PC-9 (cell line): ENCODE results near the gene RFX2. TPM values are rescaled to one million over a fixed set of nuclear protein-coding genes. Genes with fewer than 3 reads are reported as not detected.
"Not testable (repeated sequence)": the region's sequence is repeated elsewhere in the genome, so short reads cannot be mapped to it uniquely, and the experiment has no call there.

Source experiments
- BruUV-seq: library from RNA; stranded (reverse); fragments of 400-500 nt; replicated peaks from 2 replicates; lab custom pipeline; 2021; lab: Mats Ljungman, UMichigan
- CTCF ChIA-PET: fragments of 300-600 bp; sonication (Branson Sonifier 250); formaldehyde crosslinking; loops from one replicate; lab custom pipeline; 2022; ENCODE audit warnings: antibody characterized with exemption; lab: Charles Lee
- POLR2A ChIA-PET: fragments of 300-600 bp; sonication (Branson Sonifier 250); formaldehyde crosslinking; loops from one replicate; lab custom pipeline; 2022; ENCODE audit warnings: antibody characterized with exemption; ENCODE audit not compliant: unreplicated experiment; lab: Charles Lee
- DNase-seq, 2 experiments: peaks; one replicate each; pipeline versions ENCODE4 v3.0.0 to v3.0.0-alpha.2; 2015 to 2022; ENCODE audit warnings: mixed read lengths in 1 of 2
- H2AFZ ChIP-seq: fragments of 200-600 bp; sonication (generic); 2 replicates; pipeline ENCODE4 v1.8.1; 2017; ENCODE audit warnings: antibody characterized with exemption
- H3F3A ChIP-seq: fragments of 200-600 bp; sonication (generic); 2 replicates; pipeline ENCODE4 v1.8.1; 2017; ENCODE audit warnings: antibody characterized with exemption, mild to moderate bottlenecking, low read depth; ENCODE audit not compliant: insufficient read depth
- H3K27ac ChIP-seq: fragments of 200-600 bp; sonication (generic); 2 replicates; pipeline ENCODE4 v1.6.1; 2016; ENCODE audit warnings: mixed run types
- H3K27me3 ChIP-seq: fragments of 200-600 bp; sonication (generic); 2 replicates; pipeline ENCODE4 v1.6.1; 2016; ENCODE audit warnings: low read depth, mixed run types; ENCODE audit not compliant: insufficient read depth
- H3K36me3 ChIP-seq: fragments of 200-600 bp; sonication (generic); 2 replicates; pipeline ENCODE4 v1.6.1; 2016; ENCODE audit warnings: low read depth, mixed run types
- H3K4me1 ChIP-seq: fragments of 200-600 bp; sonication (generic); replicated peaks from 2 replicates; pipeline ENCODE4 v1.6.1; 2016; ENCODE audit warnings: mixed run types; ENCODE audit not compliant: insufficient read depth
- H3K4me2 ChIP-seq: fragments of 200-600 bp; sonication (generic); 2 replicates; pipeline ENCODE4 v1.6.1; 2017; ENCODE audit warnings: mixed run types
- H3K4me3 ChIP-seq: fragments of 200-600 bp; sonication (generic); 2 replicates; pipeline ENCODE4 v1.6.1; 2016; ENCODE audit warnings: mixed run types
- H3K79me2 ChIP-seq: fragments of 200-600 bp; sonication (generic); 2 replicates; pipeline ENCODE4 v1.6.1; 2017; ENCODE audit warnings: low read depth, mixed run types
- H3K9me2 ChIP-seq: fragments of 200-600 bp; sonication (generic); 2 replicates; pipeline ENCODE4 v1.8.1; 2017; ENCODE audit warnings: mild to moderate bottlenecking; ENCODE audit not compliant: insufficient read depth
- H3K9me3 ChIP-seq: fragments of 200-600 bp; sonication (generic); 2 replicates; pipeline ENCODE4 v1.8.1; 2016; ENCODE audit warnings: low read depth; ENCODE audit not compliant: insufficient read depth
- H4K20me1 ChIP-seq: fragments of 200-600 bp; sonication (generic); 2 replicates; pipeline ENCODE4 v1.8.1; 2017; ENCODE audit not compliant: insufficient read depth
- EZH2 ChIP-seq: fragments of 200-600 bp; sonication (generic); IDR thresholded peaks from 2 replicates; pipeline ENCODE4 v1.8.0; 2017; ENCODE audit warnings: antibody characterized with exemption, low read depth
- intact Hi-C: fragments of 100-400 bp; cut with micrococcal nuclease; formaldehyde crosslinking; loops from one replicate; pipeline ENCODE4 v1.10.0; 2022; ENCODE audit not compliant: unreplicated experiment
- total RNA-seq: library from RNA; stranded (reverse); gene quantifications from 2 replicates; pipeline ENCODE4 v1.2.3, GENCODE V29; 2021
- TF ChIP-seq, protein P1 (sequence below): fragments of 200-600 bp; sonication (generic); conservative IDR thresholded peaks from 2 replicates; pipeline ENCODE4 v1.6.1; 2017; ENCODE audit warnings: mixed run types, antibody characterized with exemption, mild to moderate bottlenecking, moderate library complexity

Gene RFX2
- total RNA-seq, 1 experiment from 2014 or later, result 11.6 TPM

- peaks cover 21% of the 10 kb centered on the region for H3K4me1 ChIP-seq
- H3K79me2 ChIP-seq, result no peaks in the 10 kb centered on the region
- CTCF ChIA-PET, result no interaction called here
- no peak for DNase-seq
- no TSS peak for BruUV-seq
- H3K4me3 ChIP-seq, result no peak overlapping the region
- H4K20me1 ChIP-seq, result no peaks in the 10 kb centered on the region
- H3K36me3 ChIP-seq, result no peaks in the 10 kb centered on the region
- no peaks in the 10 kb centered on the region for H3K9me3 ChIP-seq
- intact Hi-C loops, result no loop called here
- H3K9me2 ChIP-seq, result no peaks in the 10 kb centered on the region
- TF ChIP-seq EZH2, result no peak
- TF ChIP-seq, protein P1, sequence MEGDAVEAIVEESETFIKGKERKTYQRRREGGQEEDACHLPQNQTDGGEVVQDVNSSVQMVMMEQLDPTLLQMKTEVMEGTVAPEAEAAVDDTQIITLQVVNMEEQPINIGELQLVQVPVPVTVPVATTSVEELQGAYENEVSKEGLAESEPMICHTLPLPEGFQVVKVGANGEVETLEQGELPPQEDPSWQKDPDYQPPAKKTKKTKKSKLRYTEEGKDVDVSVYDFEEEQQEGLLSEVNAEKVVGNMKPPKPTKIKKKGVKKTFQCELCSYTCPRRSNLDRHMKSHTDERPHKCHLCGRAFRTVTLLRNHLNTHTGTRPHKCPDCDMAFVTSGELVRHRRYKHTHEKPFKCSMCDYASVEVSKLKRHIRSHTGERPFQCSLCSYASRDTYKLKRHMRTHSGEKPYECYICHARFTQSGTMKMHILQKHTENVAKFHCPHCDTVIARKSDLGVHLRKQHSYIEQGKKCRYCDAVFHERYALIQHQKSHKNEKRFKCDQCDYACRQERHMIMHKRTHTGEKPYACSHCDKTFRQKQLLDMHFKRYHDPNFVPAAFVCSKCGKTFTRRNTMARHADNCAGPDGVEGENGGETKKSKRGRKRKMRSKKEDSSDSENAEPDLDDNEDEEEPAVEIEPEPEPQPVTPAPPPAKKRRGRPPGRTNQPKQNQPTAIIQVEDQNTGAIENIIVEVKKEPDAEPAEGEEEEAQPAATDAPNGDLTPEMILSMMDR, result no peak
- H3K27me3 ChIP-seq, result no peaks in the 10 kb centered on the region
- POLR2A ChIA-PET, result interaction anchor here (0.6 kb wide), 1 partner anchor 17 kb away, joined by 3 read pairs; no protein-coding TSS in a partner anchor
- H3K27ac ChIP-seq, result no peak overlapping the region
- H2AFZ ChIP-seq, result no peak overlapping the region
- H3K4me2 ChIP-seq, result no peak overlapping the region
- H3F3A ChIP-seq, result no peaks in the 10 kb centered on the region
Observed at GRCh38 chr19:6074709-6075403, 35.4 kb downstream of the RFX2 start.

DNA sequence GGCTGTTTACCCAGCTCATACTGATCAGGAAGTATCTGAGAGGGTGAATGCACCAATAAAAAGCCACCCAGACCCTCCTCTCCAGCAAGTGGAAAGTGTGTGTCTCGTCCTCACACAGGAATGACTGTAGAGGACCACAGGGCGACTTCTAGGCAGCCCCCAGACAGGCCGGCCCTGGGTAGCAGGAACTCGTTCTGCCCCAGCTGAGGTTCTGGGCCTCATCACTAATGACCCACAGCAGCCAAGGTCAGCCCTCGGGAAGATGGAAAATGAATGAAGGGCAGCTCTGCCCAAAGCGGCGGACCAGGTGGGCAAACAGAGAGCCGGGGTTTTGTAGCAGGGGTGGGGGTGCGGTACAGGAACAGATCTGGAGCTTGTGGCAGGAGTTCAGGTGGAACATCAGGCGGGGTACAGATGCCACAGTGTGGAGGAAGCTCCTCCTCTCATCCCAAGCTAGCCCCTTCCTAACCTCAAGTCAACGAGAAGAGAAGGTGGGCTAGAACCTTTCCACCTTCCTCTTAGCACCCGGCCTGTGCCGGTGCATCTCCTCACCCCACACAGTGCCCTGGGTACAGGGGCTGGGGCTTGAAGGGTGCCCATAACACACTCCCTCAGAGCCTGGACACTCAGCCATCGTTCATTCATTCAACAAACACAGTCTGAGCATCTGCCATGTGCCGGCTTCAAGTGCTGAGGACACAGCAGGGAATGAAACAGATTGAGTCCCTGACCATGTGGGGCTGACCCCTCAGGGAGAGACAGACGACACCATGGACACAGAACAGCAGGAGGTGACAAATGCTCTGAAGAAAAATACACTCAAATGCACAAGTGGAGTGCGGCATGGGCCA is 36.2 kb downstream of the RFX2 start:
- intact Hi-C loops, result no loop called here
- DNase-seq, result no peak
- POLR2A ChIA-PET, result interaction anchor here (0.6 kb wide), 1 partner anchor 18 kb away, joined by 3 read pairs; no protein-coding TSS in a partner anchor

GRCh38 chr19:6073233-6073632 is 37.1 kb downstream of the RFX2 start:
- H3K9me2 ChIP-seq, H3K4me3 ChIP-seq, intact Hi-C loops, DNase-seq, POLR2A ChIA-PET, H3K27ac ChIP-seq, H3K9me3 ChIP-seq, H2AFZ ChIP-seq, H3K36me3 ChIP-seq, H3K27me3 ChIP-seq, H4K20me1 ChIP-seq, H3K4me2 ChIP-seq, H3F3A ChIP-seq, BruUV-seq, H3K79me2 ChIP-seq: not testable (repeated sequence)
- CTCF ChIA-PET, result interaction anchor here (0.6 kb wide), 1 partner anchor 19 kb away, joined by 3 read pairs; no protein-coding TSS in a partner anchor
- peaks cover 21% of the 10 kb centered on the region for H3K4me1 ChIP-seq

More for the DNA sequence above, 36.2 kb downstream of the RFX2 start:
- no TSS peak for BruUV-seq
- Histone ChIP-seq H3K4me2 (no peak overlapping the region), H3K27me3 (no peaks in the 10 kb centered on the region), H3K4me3 (no peak overlapping the region), H3K27ac (no peak overlapping the region), H3K79me2 (no peaks in the 10 kb centered on the region), H2AFZ (no peak overlapping the region), H3K9me2 (no peaks in the 10 kb centered on the region), H3K36me3 (no peaks in the 10 kb centered on the region), H3K4me1 (peaks cover 21% of the 10 kb centered on the region), H3K9me3 (no peaks in the 10 kb centered on the region), H3F3A (no peaks in the 10 kb centered on the region), H4K20me1 (no peaks in the 10 kb centered on the region)
- no peak for TF ChIP-seq EZH2
- TF ChIP-seq, protein P1, result no peak
- CTCF ChIA-PET, result interaction anchor here (0.6 kb wide), 1 partner anchor 18 kb away, joined by 3 read pairs; no protein-coding TSS in a partner anchor
